H1 (cell line): ENCODE data around the gene CDK8. TPM values are rescaled to one million over a fixed set of nuclear protein-coding genes. Genes with fewer than 3 reads are reported as not detected.

Experiments
- CTCF ChIA-PET: fragments of 300-600 bp; sonication (Branson Sonifier 250); formaldehyde crosslinking; loops from one replicate; lab custom pipeline; 2021; ENCODE audit not compliant: partially characterized antibody; lab: Charles Lee
- POLR2A ChIA-PET: fragments of 300-600 bp; sonication (Branson Sonifier 250); formaldehyde crosslinking; loops from one replicate; lab custom pipeline; 2021; ENCODE audit warnings: inconsistent platforms; ENCODE audit not compliant: partially characterized antibody; lab: Charles Lee
- DNase-seq, 2 experiments: peaks; one replicate each; pipeline versions ENCODE4 v3.0.0 to v3.0.0-alpha.2; 2010 to 2022; ENCODE audit warnings: low spot score in 2 of 2, low read depth in 1 of 2, mixed read lengths in 1 of 2
- FAIRE-seq: peaks from 2 replicates; lab custom pipeline; 2011; peaks lifted over from hg19 to GRCh38; lab: Jason Lieb, UNC
- H2AFZ ChIP-seq: 2 replicates; pipeline ENCODE4 v1.8.1; 2012; ENCODE audit warnings: low read length, inconsistent platforms
- H2AK5ac ChIP-seq: 2 replicates; pipeline ENCODE4 v1.6.1; 2013; ENCODE audit warnings: low read depth, low read length
- H2BK120ac ChIP-seq: replicated peaks from 2 replicates; pipeline ENCODE3; 2013; ENCODE audit warnings: low read depth, low read length, inconsistent platforms
- H2BK12ac ChIP-seq: 2 replicates; pipeline ENCODE4 v1.6.1; 2013; ENCODE audit warnings: low read depth, low read length
- H2BK15ac ChIP-seq: 2 replicates; pipeline ENCODE4 v1.6.1; 2013; ENCODE audit warnings: low read length
- H2BK20ac ChIP-seq: 2 replicates; pipeline ENCODE4 v1.6.1; 2013; ENCODE audit warnings: low read length
- H2BK5ac ChIP-seq: 2 replicates; pipeline ENCODE4 v1.6.1; 2013; ENCODE audit warnings: low read depth, low read length
- H3K14ac ChIP-seq: 2 replicates; pipeline ENCODE4 v1.6.1; 2013; ENCODE audit warnings: inconsistent platforms; ENCODE audit not compliant: insufficient read length
- H3K18ac ChIP-seq: 2 replicates; pipeline ENCODE4 v1.6.1; 2013; ENCODE audit warnings: low read length; ENCODE audit errors: extremely low read depth
- H3K23ac ChIP-seq: 2 replicates; pipeline ENCODE4 v1.6.1; 2013; ENCODE audit warnings: inconsistent platforms; ENCODE audit not compliant: insufficient read length
- H3K23me2 ChIP-seq: 2 replicates; pipeline ENCODE4 v1.6.1; 2013; ENCODE audit warnings: low read depth, low read length
- H3K27ac ChIP-seq: 2 replicates; pipeline ENCODE4 v1.6.1; 2011; ENCODE audit warnings: low read depth, low read length, inconsistent platforms
- H3K27me3 ChIP-seq, 4 experiments: replicated peaks in 1 of 4; 1 replicate in 1 of 4; 2 replicates in 3 of 4; pipeline versions ENCODE4 v1.6.1 to v1.8.1; 2011 to 2013; ENCODE audit warnings: low read length in 3 of 4, mild to moderate bottlenecking in 3 of 4, inconsistent platforms in 2 of 4, mixed read lengths in 2 of 4, moderate library complexity in 1 of 4; ENCODE audit not compliant: control insufficient read depth in 3 of 4, insufficient read depth in 3 of 4; ENCODE audit errors: extremely low read depth in 1 of 4
- H3K36me3 ChIP-seq, 4 experiments: 2 replicates each; pipeline versions ENCODE4 v1.6.1 to v1.8.1; 2011 to 2013; ENCODE audit warnings: mild to moderate bottlenecking in 4 of 4, low read length in 3 of 4, moderate library complexity in 2 of 4, control low read depth in 1 of 4, inconsistent platforms in 1 of 4; ENCODE audit not compliant: insufficient read depth in 4 of 4, control insufficient read depth in 2 of 4
- H3K4ac ChIP-seq: replicated peaks from 2 replicates; pipeline ENCODE3; 2013; ENCODE audit warnings: low read length, low read depth, mixed read lengths, inconsistent platforms; ENCODE audit not compliant: insufficient read length
- H3K4me1 ChIP-seq, 4 experiments: replicated peaks in 1 of 4; 1 replicate in 1 of 4; 2 replicates in 3 of 4; pipeline versions ENCODE4 v1.6.1 to v1.8.1; 2011 to 2013; ENCODE audit warnings: low read length in 3 of 4, inconsistent platforms in 2 of 4, mixed read lengths in 1 of 4; ENCODE audit not compliant: insufficient read depth in 4 of 4, control insufficient read depth in 3 of 4
- H3K4me2 ChIP-seq, 2 experiments: 2 replicates each; pipeline versions ENCODE4 v1.6.1 to v1.8.1; 2011 to 2013; ENCODE audit warnings: low read depth in 2 of 2, low read length in 2 of 2, control low read depth in 1 of 2, inconsistent platforms in 1 of 2, mild to moderate bottlenecking in 1 of 2; ENCODE audit not compliant: insufficient read depth in 1 of 2
- H3K4me3 ChIP-seq, 4 experiments: fragments of 200-600, 300-600 bp in 1 of 4; sonication (generic), shearing (Covaris generic), sonication (Bioruptor Twin) in 1 of 4; 2 replicates each; pipeline versions ENCODE4 v1.5.1 to v1.8.1; 2011 to 2016; ENCODE audit warnings: low read length in 4 of 4, low read depth in 3 of 4, control low read depth in 2 of 4, inconsistent platforms in 2 of 4, mild to moderate bottlenecking in 2 of 4, mixed read lengths in 1 of 4, moderate library complexity in 1 of 4; ENCODE audit not compliant: insufficient read depth in 2 of 4; ENCODE audit errors: extremely low read depth in 1 of 4
- H3K56ac ChIP-seq: replicated peaks from 2 replicates; pipeline ENCODE3; 2013; ENCODE audit warnings: low read depth, mild to moderate bottlenecking, mixed read lengths, low read length, inconsistent platforms; ENCODE audit not compliant: insufficient read length
- H3K79me1 ChIP-seq: 2 replicates; pipeline ENCODE4 v1.6.1; 2013; ENCODE audit warnings: low read depth, low read length, control low read depth
- H3K79me2 ChIP-seq, 2 experiments: 2 replicates each; pipeline versions ENCODE4 v1.6.1 to v1.8.1; 2012 to 2013; ENCODE audit warnings: low read length in 2 of 2, mild to moderate bottlenecking in 2 of 2, inconsistent platforms in 1 of 2; ENCODE audit not compliant: insufficient read depth in 2 of 2, control insufficient read depth in 1 of 2
- H3K9ac ChIP-seq, 4 experiments: replicated peaks in 1 of 4; 1 replicate in 1 of 4; 2 replicates in 3 of 4; pipeline versions ENCODE4 v1.6.1 to v1.8.1; 2011 to 2013; ENCODE audit warnings: low read depth in 3 of 4, low read length in 3 of 4, control low read depth in 2 of 4, mild to moderate bottlenecking in 2 of 4, moderate library complexity in 2 of 4, inconsistent platforms in 1 of 4; ENCODE audit errors: extremely low read depth in 1 of 4
- H3K9me3 ChIP-seq, 2 experiments: 2 replicates each; pipeline versions ENCODE4 v1.6.1 to v1.8.1; 2012 to 2013; ENCODE audit warnings: mild to moderate bottlenecking in 2 of 2, moderate library complexity in 2 of 2, control low read depth in 1 of 2, inconsistent platforms in 1 of 2, low read depth in 1 of 2, low read length in 1 of 2, mixed read lengths in 1 of 2; ENCODE audit not compliant: insufficient read depth in 2 of 2
- H4K20me1 ChIP-seq, 2 experiments: replicated peaks in 1 of 2; 2 replicates each; pipeline versions ENCODE3 to v1.8.1; 2011 to 2013; ENCODE audit warnings: inconsistent platforms in 2 of 2, low read length in 2 of 2, mild to moderate bottlenecking in 1 of 2; ENCODE audit not compliant: insufficient read depth in 2 of 2, control insufficient read depth in 1 of 2
- H4K5ac ChIP-seq: 2 replicates; pipeline ENCODE4 v1.6.1; 2013; ENCODE audit warnings: low read length, low read depth, mixed read lengths, inconsistent platforms; ENCODE audit not compliant: insufficient read length
- H4K8ac ChIP-seq: 2 replicates; pipeline ENCODE4 v1.8.0; 2013; ENCODE audit warnings: mild to moderate bottlenecking, moderate library complexity, low read length, inconsistent platforms; ENCODE audit not compliant: insufficient read depth; ENCODE audit errors: extremely low read depth
- H4K91ac ChIP-seq: replicated peaks from 2 replicates; pipeline ENCODE3; 2013; ENCODE audit warnings: low read length, mixed read lengths, inconsistent platforms; ENCODE audit not compliant: insufficient read length
- KDM1A ChIP-seq: fragments of 200-600, 300-600 bp; sonication (generic); IDR thresholded peaks from 2 replicates; pipeline ENCODE4 v1.7.1; 2016; ENCODE audit warnings: mild to moderate bottlenecking, low read length, borderline replicate concordance
- SRF ChIP-seq: IDR thresholded peaks from 2 replicates; pipeline ENCODE4 v1.6.1; 2011; ENCODE audit warnings: mild to moderate bottlenecking, low read depth, low read length, moderate library complexity
- WGBS, 2 experiments: shearing (Covaris generic) in 1 of 2; methylation state at CpG; one replicate each; pipeline versions ENCODE4 v1.1.6 to v1.1.7; 2013 to 2015; ENCODE audit warnings: low lambda C conversion rate in 2 of 2, mixed read lengths in 2 of 2, inconsistent platforms in 1 of 2, low coverage in 1 of 2, missing lambda C conversion rate in 1 of 2; ENCODE audit not compliant: insufficient replicate concordance in 2 of 2, insufficient coverage in 1 of 2, insufficient read length in 1 of 2; ENCODE audit errors: extremely low coverage in 1 of 2, missing lambda C conversion rate in 1 of 2; 5-methylcytosine and 5-hydroxymethylcytosine counted together
- polyA plus RNA-seq, 7 experiments: library from polyadenylated mRNA; depleted of rRNA in 3 of 7; stranded (reverse) in 5 of 7; unstranded in 2 of 7; fragments of >200 nt in 5 of 7; fragments of 200-250 nt in 2 of 7; gene quantifications; 1 replicate in 5 of 7; 2 replicates in 1 of 7; 4 replicates in 1 of 7; pipeline versions ENCODE4 v1.2.1 to v1.2.3, GENCODE V29; 2011 to 2013; ENCODE audit warnings: missing spikeins in 2 of 7, mixed read lengths in 2 of 7
- total RNA-seq: library from RNA; stranded (reverse); fragmentation: NEBNext Ultra II Directional; extraction: Animal tissue kit (Norgen Biotek cat#: 25700); gene quantifications from 2 replicates; pipeline ENCODE4 v1.2.1, GENCODE V29; 2021

Gene CDK8
- total and polyA plus RNA-seq, 2 of the 8 experiments (the other 6 are each of a cell fraction or from before 2014, with no cell fraction given): 22.1 to 25.6 TPM

DNA sequence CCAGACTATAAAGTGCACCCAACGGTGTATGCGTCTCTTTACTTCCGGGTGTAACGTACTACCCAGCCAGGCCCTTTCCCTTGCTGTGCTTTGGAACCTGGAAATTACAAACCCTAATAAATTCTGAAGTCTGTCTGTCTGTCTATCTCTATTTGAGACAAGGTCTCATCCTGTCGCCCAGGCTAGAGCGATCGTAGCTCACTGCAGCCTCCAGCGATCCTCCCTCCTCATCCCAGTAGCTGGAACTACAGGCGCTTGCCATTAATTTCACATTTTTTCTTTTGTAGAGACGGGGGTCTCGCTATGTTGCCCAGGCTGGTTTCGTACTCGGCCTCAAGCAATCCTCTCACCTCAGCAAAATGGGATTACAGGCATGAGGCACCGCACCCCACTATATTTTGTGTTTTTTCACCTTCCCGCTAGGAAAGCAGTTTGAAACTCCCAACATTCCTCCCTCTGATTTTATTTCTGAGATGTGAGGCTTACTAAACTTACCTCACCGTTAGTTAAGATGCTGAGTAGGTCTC lies 31.3 kb upstream of the CDK8 start:
- Histone ChIP-seq H2AFZ (peak overlapping the region; percentile 98), H4K91ac (no peak overlapping the region), H3K14ac (no peak overlapping the region), H4K8ac (peak overlapping the region; percentile 73; the same call in 1 of the 2 replicates), H3K9me3 (no peaks in the 10 kb centered on the region), H3K56ac (no peak overlapping the region), H4K5ac (peak overlapping the region; percentile 74), H3K36me3 (peaks cover 0 to 18% (median 11%) of the 10 kb centered on the region in 4 experiments; a peak in 5 of 8 replicates), H3K9ac (peak overlapping the region; percentile 59 to 91 (median 86)), H3K4ac (no peak overlapping the region), H3K79me2 (peaks cover 0 to 7% of the 10 kb centered on the region in 2 experiments; a peak in 2 of 4 replicates), H2AK5ac (no peak overlapping the region), H3K18ac (peak overlapping the region; percentile 55; the same call in 1 of the 2 replicates), H3K23me2 (peaks cover 6% of the 10 kb centered on the region; the same call in 1 of the 2 replicates), H2BK120ac (no peak overlapping the region), H2BK15ac (no peak overlapping the region; the same call in 1 of the 2 replicates), H2BK12ac (no peak overlapping the region), H3K4me3 (peak overlapping the region; percentile 87 to 95 (median 92)), H2BK20ac (no peak overlapping the region), H3K4me2 (peak overlapping the region; percentile 82 to 92), H2BK5ac (peak overlapping the region; percentile 89), H3K4me1 (peaks cover 0 to 2% (median 0%) of the 10 kb centered on the region in 4 experiments; a peak in 2 of 7 replicates), H3K27me3 (no peaks in the 10 kb centered on the region; a peak in 1 of 7 replicates), H4K20me1 (no peaks in the 10 kb centered on the region), H3K79me1 (no peaks in the 10 kb centered on the region), H3K27ac (peak overlapping the region; percentile 91; the same call in 1 of the 2 replicates), H3K23ac (no peak overlapping the region)
- ChIA-PET CTCF (interaction anchor here (1.4 to 1.6 kb wide), 3 partner anchors 10 to 154 kb away, joined by 4 read pairs; no protein-coding TSS in a partner anchor), POLR2A (interaction anchor here (0.9 to 2.9 kb wide), 7 partner anchors 10 to 157 kb away, joined by 3 to 7 read pairs (median 3); no protein-coding TSS in a partner anchor)
- DNase-seq (no peak), FAIRE-seq (no peak)
- TF ChIP-seq SRF (no peak), KDM1A (peak; percentile 59; the same call in 1 of the 2 replicates)
- 50% methylated on average over 16 of the region's 16 CpGs; no CpG with 5 or more reads in 1 of the 2 experiments for WGBS, 2 experiments
